HEK293 (cell line): ENCODE data around the gene CS.
A peak's percentile ranks its signal among the peaks of the same experiment; 100 is the strongest.

Experiments
- PBX3 ChIP-seq: sonication (generic); formaldehyde crosslinking; IDR thresholded peaks from 2 replicates; pipeline ENCODE4 v1.8.1; 2022; ENCODE audit warnings: mild to moderate bottlenecking, moderate library complexity, missing genetic modification reagents
- ZBTB17 ChIP-seq: fragments of 450-650 bp; formaldehyde crosslinking; IDR thresholded peaks from 2 replicates; pipeline ENCODE4 v1.5.1; 2016; ENCODE audit warnings: missing biosample characterization, missing genetic modification characterization

GRCh38 chr12:56224102-56224701 lies 75.9 kb downstream of the CS start, which contains the start of gene NABP2:
- peak; percentile 53 for TF ChIP-seq ZBTB17 (tag by site-specific recombination)
- TF ChIP-seq PBX3 = 0 out of 2 replicates have a peak, but pooled peaks have one; percentile 56
